Mucosa of gallbladder (tissue), 1 donor: ENCODE measurements around the gene MALT1. TPM values are rescaled to one million over a fixed set of nuclear protein-coding genes. Genes with fewer than 3 reads are reported as not detected.

Experiments used
- total RNA-seq: library from RNA; stranded (reverse); gene quantifications from one replicate; pipeline ENCODE4 v1.2.1, GENCODE V29; 2021
- donor health status: DM: no; HTN: no; CAD: no.

MALT1 gene
- total RNA-seq, 1 donor from 2014 or later: 20.8 TPM

Other genes starting within 250 kb of the MALT1 start
- gene ALPK2, start 42.4 kb upstream of the MALT1 start, total RNA-seq: 0.20 TPM
- gene ZNF532, start 193.4 kb downstream of the MALT1 start, total RNA-seq: 58.7 TPM